Renal pelvis (tissue), 12 donors: ENCODE results near the gene SLC2A14. TPM values are rescaled to one million over a fixed set of nuclear protein-coding genes. Genes with fewer than 3 reads are reported as not detected.
A peak's percentile ranks its signal among the peaks of the same experiment; 100 is the strongest.
"Not testable (repeated sequence)": the region's sequence is repeated elsewhere in the genome, so short reads cannot be mapped to it uniquely, and the experiment has no call there.

Experiments used
- DNase-seq: peaks from one replicate; pipeline ENCODE4 v3.0.0-alpha.2; 2013
- long read RNA-seq, 16 experiments: transcript quantifications; one replicate each; lab custom pipeline, GENCODE V29; 2026
- polyA plus RNA-seq, 3 donors: library from polyadenylated mRNA; unstranded; fragments of 120-200 nt; gene quantifications; one replicate each; pipeline ENCODE4 v1.2.1, GENCODE V29; 2013; ENCODE audit not compliant: insufficient read length in 3 of 3

SLC2A14 gene
- under 1 TPM; 0.25 to 0.99 (median 0.34) TPM for polyA plus RNA-seq
- long read RNA-seq, donor 1, result 0 reads
- long read RNA-seq, donor 2, result 0 reads
- long read RNA-seq, donor 3, result 0 reads
- long read RNA-seq, donor 4, result 0 reads
- long read RNA-seq, donor 5, result 0 reads
- long read RNA-seq, donor 6, result 0 reads
- long read RNA-seq, donor 7, result 0 reads
- long read RNA-seq, donor 8, result 0 reads
- long read RNA-seq, donor 9, result 0 reads
- long read RNA-seq, donor 10, result 0 reads
- long read RNA-seq, donor 11, result 0 reads
- long read RNA-seq, donor 12, result 0 reads
- long read RNA-seq, donor 13, result 0 reads
- long read RNA-seq, donor 14, result 0 reads
- long read RNA-seq, donor 15, result 0 reads
- long read RNA-seq, donor 16, result 0 reads

DNA sequence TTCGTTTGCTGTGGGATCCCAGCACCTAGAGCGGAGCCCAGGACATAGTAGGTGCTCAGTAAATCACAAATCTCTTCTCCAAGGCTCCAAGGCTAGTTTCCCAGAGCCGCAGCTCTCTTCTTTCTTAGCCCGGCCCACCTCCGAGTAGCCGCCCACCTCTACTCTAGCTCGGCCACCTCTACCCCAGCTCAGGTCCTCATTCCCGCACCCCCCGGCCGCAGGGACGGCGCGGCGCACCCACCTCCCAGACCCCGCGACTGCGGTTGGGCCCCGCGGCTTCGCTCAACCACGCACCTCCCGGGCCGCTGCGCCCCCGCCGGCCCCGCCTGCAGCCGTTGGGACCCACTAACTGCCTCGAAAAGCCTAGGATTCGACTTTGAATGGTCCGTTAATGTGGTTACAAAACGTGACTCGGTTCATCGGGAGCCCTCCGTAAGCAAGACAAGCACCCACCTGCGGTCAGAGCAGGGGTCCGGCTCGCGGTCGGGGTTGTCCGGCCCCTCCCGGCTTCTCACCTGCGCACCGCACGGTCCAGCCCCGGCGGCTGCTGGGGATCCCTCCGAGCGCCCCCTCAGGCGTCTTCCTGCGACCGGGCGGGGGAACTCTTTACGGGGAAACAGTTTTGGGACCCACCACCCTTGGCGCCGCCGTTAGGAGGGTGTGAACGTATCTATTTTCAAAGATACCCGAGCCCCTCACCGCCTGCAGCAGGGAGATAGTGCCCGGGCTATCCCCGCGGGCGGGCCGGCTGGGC lies at the start of gene SLC2A14:
Gene SLC2A14, minus strand, starts transcription at position 350 of the 754 bp plus-strand sequence. CDS start 3,035 bp downstream, outside the sequence.
- no peak for DNase-seq

DNA sequence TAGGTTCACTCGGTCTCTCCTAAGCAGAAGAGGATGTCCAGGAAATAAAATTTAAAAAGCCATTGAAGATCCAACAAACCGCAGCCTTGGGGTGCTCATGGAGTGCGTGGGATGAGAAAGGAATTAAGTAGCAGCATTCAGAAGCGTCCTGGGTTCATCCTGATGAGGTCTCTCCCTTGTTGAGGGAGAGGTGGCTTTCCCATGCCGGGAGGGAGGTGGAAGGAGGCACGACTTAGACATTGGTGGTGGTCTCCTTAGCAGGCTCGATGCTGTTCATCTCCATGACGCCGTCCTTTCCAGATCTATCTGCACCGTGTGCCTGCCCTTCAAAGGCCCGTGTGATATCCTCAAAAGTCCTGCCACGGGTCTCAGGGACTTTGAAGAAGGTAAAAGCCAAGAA lies 48.5 kb upstream of the SLC2A14 start:
- not testable (repeated sequence) for DNase-seq

DNA sequence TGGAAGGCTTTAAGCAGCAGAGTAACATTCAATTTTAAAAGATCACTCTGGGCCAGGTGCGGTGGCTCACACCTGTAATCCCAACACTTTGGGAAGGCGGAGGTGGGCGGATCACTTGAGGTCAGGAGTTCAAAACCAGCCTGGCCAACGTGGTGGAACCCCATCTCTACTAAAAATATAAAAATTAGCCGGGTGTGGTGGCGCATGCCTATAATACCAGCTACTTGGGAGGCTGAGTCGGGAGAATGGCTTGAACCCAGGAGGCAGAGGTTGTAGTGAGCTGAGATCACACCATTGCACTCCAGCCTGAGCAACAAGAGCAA lies 45.5 kb upstream of the SLC2A14 start:
- DNase-seq, result not testable (repeated sequence)

- no peak for DNase-seq
Observed at GRCh38 chr12:7917392-7918267, 44.9 kb upstream of the SLC2A14 start.

- no peak for DNase-seq
Observed at GRCh38 chr12:7916936-7917335, 44.2 kb upstream of the SLC2A14 start.

DNA sequence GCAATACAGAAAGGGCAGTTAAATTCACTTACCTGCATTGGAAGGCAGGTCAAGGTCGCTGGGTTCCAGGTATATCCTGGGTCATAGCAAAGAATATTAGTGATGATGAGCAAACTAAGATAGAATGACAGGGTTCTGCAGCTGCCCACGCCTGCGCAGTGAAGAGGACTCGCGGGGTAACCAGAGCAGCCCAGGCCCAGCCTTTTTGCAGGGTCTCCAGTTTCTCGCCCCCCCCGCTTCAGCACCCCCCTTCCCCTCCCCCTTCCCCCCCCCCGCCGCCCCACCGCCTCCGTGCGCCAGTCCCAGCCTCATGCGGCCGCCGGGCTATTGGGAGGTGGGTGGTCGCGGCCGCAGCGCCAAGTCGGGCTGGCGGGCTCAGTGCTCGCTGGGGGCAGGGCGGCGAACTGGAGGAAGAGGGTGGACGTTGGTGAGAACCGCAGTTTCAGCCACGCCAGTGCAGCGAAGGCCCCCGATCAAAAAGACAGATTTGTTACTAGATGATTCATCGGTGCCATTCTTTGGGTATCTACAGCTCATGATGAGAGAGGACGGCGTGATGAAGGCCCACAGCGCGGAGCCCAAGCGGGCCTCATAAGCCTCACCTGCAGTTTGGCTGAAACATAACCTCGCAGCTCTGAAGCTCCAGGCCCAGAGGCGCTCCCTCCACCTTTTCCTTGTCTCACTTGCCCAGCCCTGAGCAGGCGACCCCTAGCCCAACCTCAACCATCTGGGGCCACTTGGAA lies 43.1 kb upstream of the SLC2A14 start:
- DNase-seq, result no peak

- DNase-seq, result not testable (repeated sequence)
Observed at GRCh38 chr12:7910106-7910505, 37.4 kb upstream of the SLC2A14 start.

GRCh38 chr12:7907009-7907408 lies 34.3 kb upstream of the SLC2A14 start:
- DNase-seq, result no peak

- DNase-seq, result not testable (repeated sequence)
Observed at GRCh38 chr12:7906303-7906702, 33.6 kb upstream of the SLC2A14 start.

- DNase-seq, result peak; percentile 56
Observed at GRCh38 chr12:7905600-7906125, 32.9 kb upstream of the SLC2A14 start.

DNA sequence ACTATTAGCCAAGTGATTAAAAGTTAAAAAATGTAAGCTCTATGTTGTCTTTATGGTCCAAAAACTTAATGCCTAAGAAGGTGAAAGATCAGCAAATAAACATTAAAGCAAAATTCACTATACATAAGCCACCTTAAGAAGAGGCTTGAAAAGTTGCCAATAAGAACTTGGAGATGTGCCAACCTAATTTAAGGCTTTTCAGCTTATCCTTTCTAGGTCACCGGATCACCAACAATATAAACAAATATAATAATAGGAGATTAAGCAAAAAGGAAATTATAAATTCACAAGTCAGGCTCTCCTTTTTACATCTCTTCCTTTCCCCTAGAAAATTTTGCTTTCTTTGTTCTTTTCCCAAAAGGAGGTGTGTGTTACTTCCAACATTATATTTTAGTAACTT lies 32.4 kb upstream of the SLC2A14 start:
- peak; percentile 48 for DNase-seq

DNA sequence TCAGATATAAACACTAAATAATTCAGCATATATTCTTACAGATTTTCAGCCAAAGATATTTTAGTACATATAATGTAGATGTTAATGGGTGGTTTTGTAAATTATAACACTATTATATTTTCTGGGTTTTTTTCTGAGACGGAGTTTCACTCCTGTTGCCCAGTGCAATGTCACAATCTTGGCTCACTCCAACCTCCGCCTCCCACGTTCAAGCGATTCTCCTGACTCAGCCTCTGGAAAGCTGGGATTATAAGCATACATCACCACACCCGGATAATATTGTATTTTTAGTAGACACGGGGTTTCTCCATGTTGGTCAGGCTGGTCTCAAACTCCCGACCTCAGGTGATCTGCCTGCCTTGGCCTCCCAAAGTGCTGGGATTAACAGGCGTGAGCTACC lies 29.7 kb upstream of the SLC2A14 start:
- DNase-seq, result not testable (repeated sequence)

DNA sequence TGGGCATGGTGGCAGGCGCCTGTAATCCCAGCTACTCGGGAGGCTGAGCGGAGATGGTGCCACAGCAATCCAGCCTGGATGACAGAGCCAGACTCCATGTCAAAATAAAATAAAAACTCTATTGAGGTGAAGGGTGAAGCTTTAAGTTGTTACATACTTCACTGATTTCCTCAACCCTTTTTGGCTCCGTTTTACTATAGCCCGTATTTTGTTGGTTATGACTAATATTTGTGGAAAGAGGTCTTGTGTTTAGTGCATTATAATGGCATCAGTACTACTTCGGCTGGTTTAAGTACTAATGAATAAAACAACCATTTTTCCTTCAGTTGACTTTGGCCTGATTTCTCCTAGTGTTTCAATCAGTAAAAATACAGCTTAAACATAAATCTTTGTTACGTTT lies 27.0 kb upstream of the SLC2A14 start:
- no peak for DNase-seq

DNA sequence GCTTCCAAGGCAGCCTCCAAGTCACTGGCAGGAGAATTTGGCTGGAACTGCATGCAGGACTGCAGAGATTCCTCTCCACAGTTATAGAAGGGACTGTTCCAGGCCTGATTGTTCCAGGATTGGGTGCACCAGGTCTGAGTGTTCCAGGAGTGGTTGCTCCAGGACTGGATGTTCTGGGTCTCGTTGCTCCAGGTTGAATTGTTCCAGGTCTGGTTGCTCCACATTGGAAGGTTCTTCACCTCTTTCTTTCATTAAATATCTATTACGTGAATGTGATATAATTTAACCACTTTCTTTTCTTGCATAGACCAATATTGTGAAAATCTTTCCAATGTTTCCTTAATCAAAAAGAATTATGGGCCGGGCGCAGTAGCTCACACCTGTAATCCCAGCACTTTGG lies 24.0 kb upstream of the SLC2A14 start:
- not testable (repeated sequence) for DNase-seq

DNA sequence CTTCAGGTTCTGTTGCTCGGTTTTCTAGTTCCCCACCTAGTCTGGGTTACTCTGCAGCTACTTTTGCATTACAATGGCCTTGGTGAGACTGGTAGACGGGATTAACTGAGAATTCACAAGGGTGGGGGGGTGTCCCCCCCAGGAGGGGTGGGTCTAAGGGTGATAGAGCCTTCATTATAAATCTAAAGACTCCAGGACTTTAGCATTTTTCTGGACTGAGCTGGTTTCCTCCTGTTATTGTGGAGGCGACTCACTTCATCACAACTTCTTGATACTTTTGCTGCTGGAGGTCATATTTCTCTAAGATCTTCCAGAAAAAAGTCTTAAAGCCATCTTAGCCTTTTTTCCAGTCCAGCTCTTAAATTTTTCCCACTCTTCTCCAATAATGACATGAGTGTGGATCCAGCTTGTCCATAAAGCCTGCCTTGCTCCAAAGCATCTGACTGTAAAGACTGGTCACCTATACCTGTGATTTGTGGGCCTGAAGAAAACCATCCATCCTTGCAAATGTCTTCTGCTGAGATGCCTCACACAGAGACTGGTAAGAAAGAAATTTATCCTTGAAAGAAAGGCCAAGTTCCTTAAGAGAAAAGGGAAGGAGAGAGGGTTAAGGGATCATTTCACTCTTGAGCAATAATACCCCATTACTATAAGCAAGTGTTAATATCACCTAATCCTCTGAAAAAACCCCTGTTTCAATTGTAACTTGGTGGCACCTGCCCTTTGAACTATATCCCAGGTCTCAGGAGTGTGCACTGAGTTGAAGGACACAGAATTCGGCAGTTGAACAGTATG lies 19.7 kb upstream of the SLC2A14 start:
- DNase-seq, result no peak

- no peak for DNase-seq
Observed at GRCh38 chr12:7884689-7885088, 12.0 kb upstream of the SLC2A14 start.

DNA sequence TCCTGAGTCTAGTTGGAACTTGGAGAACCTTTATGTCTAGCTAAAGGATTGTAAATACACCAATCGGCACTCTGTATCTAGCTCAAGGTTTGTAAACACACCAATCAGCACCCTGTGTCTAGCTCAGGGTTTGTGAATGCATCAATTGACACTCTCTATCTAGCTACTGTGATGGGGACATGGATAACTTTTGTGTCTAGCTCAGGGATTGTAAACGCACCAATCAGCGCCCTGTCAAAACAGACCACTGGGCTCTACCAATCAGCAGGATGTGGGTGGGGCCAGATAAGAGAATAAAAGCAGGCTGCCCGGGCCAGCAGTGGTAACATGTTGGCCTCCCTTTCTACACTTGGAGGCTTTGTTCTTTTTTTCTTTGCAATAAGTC lies 9.0 kb upstream of the SLC2A14 start:
- DNase-seq, result not testable (repeated sequence)

DNA sequence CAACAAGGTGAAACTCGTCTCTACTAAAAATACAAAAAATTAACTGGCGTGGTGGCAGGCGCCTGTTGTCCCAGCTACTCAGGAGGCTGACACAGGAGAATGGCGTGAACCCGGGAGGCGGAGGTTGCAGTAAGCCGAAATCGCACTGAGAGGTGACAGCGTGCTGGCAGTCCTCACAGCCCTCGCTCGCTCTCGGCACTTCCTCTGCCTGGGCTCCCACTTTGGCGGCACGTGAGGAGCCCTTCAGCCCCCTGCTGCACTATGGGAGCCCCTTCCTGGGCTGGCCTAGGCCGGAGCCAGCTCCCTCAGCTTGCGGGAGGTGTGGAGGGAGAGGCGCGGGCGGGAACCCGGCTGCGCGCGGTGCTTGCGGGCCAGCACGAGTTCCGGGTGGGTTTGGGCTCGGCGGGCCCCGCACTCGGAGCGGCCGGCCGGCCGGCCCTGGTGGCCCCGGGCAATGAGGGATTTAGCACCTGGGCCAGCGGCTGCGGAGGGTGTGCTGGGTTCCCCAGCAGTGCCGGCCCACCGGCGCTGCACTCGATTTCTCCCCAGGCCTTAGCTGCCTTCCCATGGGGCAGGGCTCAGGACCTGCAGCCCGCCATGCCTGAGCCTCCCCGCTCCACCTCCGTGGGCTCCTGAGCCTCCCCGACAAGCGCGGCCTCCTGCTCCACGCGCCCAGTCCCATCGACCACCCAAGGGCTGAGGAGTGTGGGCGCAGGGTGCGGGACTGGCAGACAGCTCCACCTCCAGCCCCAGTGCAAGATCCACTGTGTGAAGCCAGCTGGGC lies 8.4 kb upstream of the SLC2A14 start:
- DNase-seq, result not testable (repeated sequence)

DNA sequence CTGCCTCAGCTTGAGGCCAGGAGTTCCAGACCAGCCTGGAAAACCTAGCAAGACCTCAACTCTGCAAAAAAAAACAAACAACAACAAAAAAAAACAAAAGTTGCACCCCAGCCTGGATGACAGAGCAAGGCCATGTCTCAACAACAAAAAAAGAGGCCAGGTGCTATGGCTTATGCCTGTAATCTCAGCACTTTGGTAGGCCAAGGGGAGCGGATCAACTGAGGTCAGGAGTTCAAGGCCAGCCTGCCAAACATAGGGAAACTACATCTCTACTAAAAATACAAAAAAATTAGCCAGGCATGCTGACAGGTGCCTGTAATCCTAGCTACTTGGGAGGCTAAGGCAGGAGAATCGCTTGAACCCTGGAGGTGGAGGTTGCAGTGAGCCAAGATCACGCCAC lies 6.5 kb upstream of the SLC2A14 start:
- no peak for DNase-seq

DNA sequence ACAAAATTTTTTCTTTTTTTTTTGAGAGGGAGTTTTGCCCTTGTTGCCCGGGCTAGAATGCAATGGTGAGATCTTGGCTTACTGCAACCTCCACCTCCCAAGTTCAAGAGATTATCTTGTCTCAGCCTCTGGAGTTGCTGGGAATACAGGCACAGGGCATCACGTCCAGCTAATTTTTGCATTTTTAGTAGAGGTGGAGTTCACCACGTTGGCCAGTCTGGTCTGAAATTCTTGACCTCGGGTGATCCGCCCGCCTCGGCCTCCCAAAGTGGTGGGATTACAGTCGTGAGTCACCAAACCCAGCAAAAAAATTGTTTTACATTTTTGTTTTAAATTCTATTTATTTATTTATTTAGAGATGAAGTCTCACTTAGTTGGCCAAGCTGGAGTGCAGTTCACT lies 4.7 kb upstream of the SLC2A14 start:
- no peak for DNase-seq
